Measurements from ENCODE around the gene SNED1.

SNED1 gene

GRCh38 chr2:241118737-241119505 is 120.5 kb downstream of the SNED1 start:
- Histone ChIP-seq H3K23ac (ENCODE audit: low read length) (no peak overlapping the region), H4K8ac (ENCODE audit: low read depth, low read length) (no peak overlapping the region), H2AK5ac (ENCODE audit: low read length) (no peak overlapping the region), H2BK5ac (ENCODE audit: low read length) (no peak overlapping the region), H2BK120ac (ENCODE audit: low read depth, low read length) (no peak overlapping the region), H3K4me2 (ENCODE audit: low read length) (no peak overlapping the region), H3K18ac (ENCODE audit: low read length) (no peak overlapping the region), H3K4ac (ENCODE audit: low read depth, low read length) (no peak overlapping the region), H3K79me1 (ENCODE audit: low read length) (no peaks in the 10 kb centered on the region), H2BK15ac (replicated peaks; ENCODE audit: low read depth) (no peak overlapping the region), H3K27me3 (ENCODE audit: insufficient read depth, low read length, poor library complexity) (no peaks in the 10 kb centered on the region), H3K79me2 (ENCODE audit: control insufficient read depth, insufficient read depth, low read length) (no peaks in the 10 kb centered on the region), H3K4me3 (ENCODE audit: low read length) (no peak overlapping the region), H3K4me1 (ENCODE audit: control insufficient read depth, low read depth, low read length) (no peaks in the 10 kb centered on the region), H3K27ac (ENCODE audit: low read depth, low read length) (no peak overlapping the region), H3K9ac (ENCODE audit: low read length) (no peak overlapping the region), H3K36me3 (ENCODE audit: control insufficient read depth, insufficient read depth, low read length) (peaks cover 3% of the 10 kb centered on the region), H3K56ac (ENCODE audit: low read length) (no peak overlapping the region), H4K5ac (ENCODE audit: low read length) (no peak overlapping the region)
- no CpG with 5 or more reads among the region's 24 CpGs for WGBS (ENCODE audit: extremely low coverage, insufficient coverage, low lambda C conversion rate)
- DNase-seq = no peak

- Histone ChIP-seq H3K79me1 (ENCODE audit: low read length) (no peaks in the 10 kb centered on the region), H3K27ac (ENCODE audit: low read depth, low read length) (no peak overlapping the region), H3K79me2 (ENCODE audit: control insufficient read depth, insufficient read depth, low read length) (no peaks in the 10 kb centered on the region), H3K56ac (ENCODE audit: low read length) (no peak overlapping the region), H3K4me3 (ENCODE audit: low read length) (no peak overlapping the region), H2BK120ac (ENCODE audit: low read depth, low read length) (no peak overlapping the region), H2BK15ac (replicated peaks; ENCODE audit: low read depth) (no peak overlapping the region), H4K8ac (ENCODE audit: low read depth, low read length) (no peak overlapping the region), H2AK5ac (ENCODE audit: low read length) (no peak overlapping the region), H3K4me1 (ENCODE audit: control insufficient read depth, low read depth, low read length) (no peaks in the 10 kb centered on the region), H2BK5ac (ENCODE audit: low read length) (no peak overlapping the region), H3K23ac (ENCODE audit: low read length) (no peak overlapping the region), H3K36me3 (ENCODE audit: control insufficient read depth, insufficient read depth, low read length) (peaks cover 3% of the 10 kb centered on the region), H3K18ac (ENCODE audit: low read length) (no peak overlapping the region), H3K4ac (ENCODE audit: low read depth, low read length) (no peak overlapping the region), H3K4me2 (ENCODE audit: low read length) (no peak overlapping the region), H3K27me3 (ENCODE audit: insufficient read depth, low read length, poor library complexity) (no peaks in the 10 kb centered on the region), H4K5ac (ENCODE audit: low read length) (no peak overlapping the region), H3K9ac (ENCODE audit: low read length) (no peak overlapping the region)
- DNase-seq = no peak
- WGBS (ENCODE audit: extremely low coverage, insufficient coverage, low lambda C conversion rate) = no CpG with 5 or more reads among the region's 2 CpGs
Observed at GRCh38 chr2:241120440-241120839, 122.0 kb downstream of the SNED1 start.

- Histone ChIP-seq H3K23ac (ENCODE audit: low read length) (no peak overlapping the region), H2BK15ac (replicated peaks; ENCODE audit: low read depth) (no peak overlapping the region), H3K4me2 (ENCODE audit: low read length) (no peak overlapping the region), H3K4me1 (ENCODE audit: control insufficient read depth, low read depth, low read length) (no peaks in the 10 kb centered on the region), H3K27me3 (ENCODE audit: insufficient read depth, low read length, poor library complexity) (no peaks in the 10 kb centered on the region), H3K79me1 (ENCODE audit: low read length) (no peaks in the 10 kb centered on the region), H2AK5ac (ENCODE audit: low read length) (no peak overlapping the region), H3K36me3 (ENCODE audit: control insufficient read depth, insufficient read depth, low read length) (peaks cover 3% of the 10 kb centered on the region), H3K79me2 (ENCODE audit: control insufficient read depth, insufficient read depth, low read length) (no peaks in the 10 kb centered on the region), H4K5ac (ENCODE audit: low read length) (no peak overlapping the region), H4K8ac (ENCODE audit: low read depth, low read length) (no peak overlapping the region), H3K4me3 (ENCODE audit: low read length) (no peak overlapping the region), H3K4ac (ENCODE audit: low read depth, low read length) (no peak overlapping the region), H3K18ac (ENCODE audit: low read length) (no peak overlapping the region), H2BK5ac (ENCODE audit: low read length) (no peak overlapping the region), H3K9ac (ENCODE audit: low read length) (no peak overlapping the region), H2BK120ac (ENCODE audit: low read depth, low read length) (no peak overlapping the region), H3K56ac (ENCODE audit: low read length) (no peak overlapping the region), H3K27ac (ENCODE audit: low read depth, low read length) (no peak overlapping the region)
- DNase-seq = no peak
- no CpG with 5 or more reads among the region's 5 CpGs for WGBS (ENCODE audit: extremely low coverage, insufficient coverage, low lambda C conversion rate)
Observed at GRCh38 chr2:241121008-241121407, 122.6 kb downstream of the SNED1 start.

- no peak for DNase-seq
- Histone ChIP-seq H3K4me3 (ENCODE audit: low read length) (no peak overlapping the region), H3K4ac (ENCODE audit: low read depth, low read length) (no peak overlapping the region), H3K79me1 (ENCODE audit: low read length) (no peaks in the 10 kb centered on the region), H3K18ac (ENCODE audit: low read length) (no peak overlapping the region), H4K5ac (ENCODE audit: low read length) (no peak overlapping the region), H3K56ac (ENCODE audit: low read length) (no peak overlapping the region), H3K4me1 (ENCODE audit: control insufficient read depth, low read depth, low read length) (no peaks in the 10 kb centered on the region), H3K4me2 (ENCODE audit: low read length) (no peak overlapping the region), H3K9ac (ENCODE audit: low read length) (no peak overlapping the region), H3K79me2 (ENCODE audit: control insufficient read depth, insufficient read depth, low read length) (no peaks in the 10 kb centered on the region), H3K23ac (ENCODE audit: low read length) (no peak overlapping the region), H3K36me3 (ENCODE audit: control insufficient read depth, insufficient read depth, low read length) (peaks cover 4% of the 10 kb centered on the region), H2BK120ac (ENCODE audit: low read depth, low read length) (no peak overlapping the region), H2BK15ac (replicated peaks; ENCODE audit: low read depth) (no peak overlapping the region), H2BK5ac (ENCODE audit: low read length) (no peak overlapping the region), H4K8ac (ENCODE audit: low read depth, low read length) (no peak overlapping the region), H3K27me3 (ENCODE audit: insufficient read depth, low read length, poor library complexity) (no peaks in the 10 kb centered on the region), H3K27ac (ENCODE audit: low read depth, low read length) (no peak overlapping the region), H2AK5ac (ENCODE audit: low read length) (no peak overlapping the region)
- WGBS (ENCODE audit: extremely low coverage, insufficient coverage, low lambda C conversion rate) = no CpG with 5 or more reads among the region's 19 CpGs
Observed at GRCh38 chr2:241122376-241123002, 124.1 kb downstream of the SNED1 start.

- Histone ChIP-seq H4K5ac (ENCODE audit: low read length) (no peak overlapping the region), H2BK5ac (ENCODE audit: low read length) (no peak overlapping the region), H3K36me3 (ENCODE audit: control insufficient read depth, insufficient read depth, low read length) (peaks cover 4% of the 10 kb centered on the region), H3K79me1 (ENCODE audit: low read length) (no peaks in the 10 kb centered on the region), H3K56ac (ENCODE audit: low read length) (no peak overlapping the region), H3K4me2 (ENCODE audit: low read length) (no peak overlapping the region), H4K8ac (ENCODE audit: low read depth, low read length) (no peak overlapping the region), H3K4ac (ENCODE audit: low read depth, low read length) (no peak overlapping the region), H2AK5ac (ENCODE audit: low read length) (no peak overlapping the region), H3K27me3 (ENCODE audit: insufficient read depth, low read length, poor library complexity) (no peaks in the 10 kb centered on the region), H3K27ac (ENCODE audit: low read depth, low read length) (no peak overlapping the region), H3K9ac (ENCODE audit: low read length) (no peak overlapping the region), H3K4me1 (ENCODE audit: control insufficient read depth, low read depth, low read length) (no peaks in the 10 kb centered on the region), H2BK15ac (replicated peaks; ENCODE audit: low read depth) (no peak overlapping the region), H3K79me2 (ENCODE audit: control insufficient read depth, insufficient read depth, low read length) (no peaks in the 10 kb centered on the region), H3K4me3 (ENCODE audit: low read length) (no peak overlapping the region), H3K23ac (ENCODE audit: low read length) (no peak overlapping the region), H3K18ac (ENCODE audit: low read length) (no peak overlapping the region), H2BK120ac (ENCODE audit: low read depth, low read length) (no peak overlapping the region)
- DNase-seq = no peak
- no CpG with 5 or more reads among the region's 16 CpGs for whole genome bisulfite sequencing (ENCODE audit: extremely low coverage, insufficient coverage, low lambda C conversion rate)
Observed at GRCh38 chr2:241123816-241124536, 125.6 kb downstream of the SNED1 start.
